Tibial artery (tissue), 4 donors: ENCODE measurements around the gene ARL2.
"Not testable (repeated sequence)": the region's sequence is repeated elsewhere in the genome, so short reads cannot be mapped to it uniquely, and the experiment has no call there.

Experiments
- DNase-seq, 2 donors: peaks; one replicate each; pipeline ENCODE4 v3.0.0-alpha.2; 2019
- H3K27ac ChIP-seq, 2 donors: fragments of 200-600 bp; sonication (generic) in 1 of 2; 1 replicate in 1 of 2; 2 replicates in 1 of 2; pipeline ENCODE4 v1.5.1; 2018 to 2019; ENCODE audit warnings: mild to moderate bottlenecking in 1 of 2
- H3K27me3 ChIP-seq, 2 donors: fragments of 200-600 bp; sonication (generic) in 1 of 2; one replicate each; pipeline versions ENCODE4 v1.5.1 to v1.6.0; 2016 to 2019
- H3K36me3 ChIP-seq, 3 donors: fragments of 200-600 bp; sonication (generic) in 2 of 3; one replicate each; pipeline ENCODE4 v1.5.1; 2016 to 2019; ENCODE audit warnings: mild to moderate bottlenecking in 2 of 3
- H3K4me1 ChIP-seq, 4 donors: fragments of 200-600 bp; sonication (generic) in 2 of 4; 1 replicate in 3 of 4; 2 replicates in 1 of 4; pipeline ENCODE4 v1.5.1; 2016 to 2019
- H3K4me3 ChIP-seq, 2 donors: fragments of 200-600 bp; sonication (generic) in 1 of 2; 1 replicate in 1 of 2; 2 replicates in 1 of 2; pipeline ENCODE4 v1.5.1; 2018 to 2019; ENCODE audit warnings: mild to moderate bottlenecking in 2 of 2
- H3K9me3 ChIP-seq, 3 donors: fragments of 200-600 bp; sonication (generic) in 1 of 3; one replicate each; pipeline ENCODE4 v1.5.1; 2016 to 2019
- intact Hi-C: fragments of 100-400 bp; cut with DNase I; formaldehyde crosslinking; loops from one replicate; pipeline ENCODE4 v1.15.0; 2023; ENCODE audit warnings: low total_unique reads
- TF ChIP-seq, protein P1 (sequence below), 2 experiments: fragments of 200-600 bp in 1 of 2; fragments of 450-650 bp in 1 of 2; IDR thresholded peaks; one replicate each; pipeline ENCODE4 v1.5.1; 2017 to 2019; ENCODE audit warnings: antibody characterized with exemption in 2 of 2, mild to moderate bottlenecking in 1 of 2, moderate library complexity in 1 of 2

Gene ARL2

DNA sequence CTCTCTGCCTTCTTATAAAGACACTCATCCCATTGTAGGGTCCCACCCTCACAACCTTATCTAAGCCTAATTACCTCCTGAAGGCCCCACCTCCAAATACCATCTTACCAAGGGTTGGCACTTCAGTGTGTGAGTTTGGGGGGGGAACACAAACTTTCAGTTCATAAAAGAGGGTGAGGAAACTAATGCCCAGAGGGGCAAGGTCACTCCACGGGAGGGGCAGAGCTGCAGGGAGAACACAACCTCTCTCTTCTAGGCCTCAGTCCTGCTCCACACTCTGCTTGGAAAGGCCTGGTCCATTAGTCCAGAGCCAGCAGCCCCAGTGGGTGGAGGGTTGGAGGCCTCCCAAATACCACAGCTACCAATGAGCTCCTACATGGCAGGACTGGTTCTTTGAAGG, 14.5 kb upstream of the ARL2 start:
- peaks cover 0 to 17% (median 12%) of the 10 kb centered on the region in 4 donors for H3K4me1 ChIP-seq
- peaks cover 0 to 19% of the 10 kb centered on the region in 2 donors for H3K27me3 ChIP-seq
- no peak overlapping the region for H3K4me3 ChIP-seq
- DNase-seq = no peak
- TF ChIP-seq, protein P1, sequence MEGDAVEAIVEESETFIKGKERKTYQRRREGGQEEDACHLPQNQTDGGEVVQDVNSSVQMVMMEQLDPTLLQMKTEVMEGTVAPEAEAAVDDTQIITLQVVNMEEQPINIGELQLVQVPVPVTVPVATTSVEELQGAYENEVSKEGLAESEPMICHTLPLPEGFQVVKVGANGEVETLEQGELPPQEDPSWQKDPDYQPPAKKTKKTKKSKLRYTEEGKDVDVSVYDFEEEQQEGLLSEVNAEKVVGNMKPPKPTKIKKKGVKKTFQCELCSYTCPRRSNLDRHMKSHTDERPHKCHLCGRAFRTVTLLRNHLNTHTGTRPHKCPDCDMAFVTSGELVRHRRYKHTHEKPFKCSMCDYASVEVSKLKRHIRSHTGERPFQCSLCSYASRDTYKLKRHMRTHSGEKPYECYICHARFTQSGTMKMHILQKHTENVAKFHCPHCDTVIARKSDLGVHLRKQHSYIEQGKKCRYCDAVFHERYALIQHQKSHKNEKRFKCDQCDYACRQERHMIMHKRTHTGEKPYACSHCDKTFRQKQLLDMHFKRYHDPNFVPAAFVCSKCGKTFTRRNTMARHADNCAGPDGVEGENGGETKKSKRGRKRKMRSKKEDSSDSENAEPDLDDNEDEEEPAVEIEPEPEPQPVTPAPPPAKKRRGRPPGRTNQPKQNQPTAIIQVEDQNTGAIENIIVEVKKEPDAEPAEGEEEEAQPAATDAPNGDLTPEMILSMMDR (IDR thresholded peaks at IDR 0.05) = no peak
- no peaks in the 10 kb centered on the region for H3K9me3 ChIP-seq
- no peaks in the 10 kb centered on the region for H3K36me3 ChIP-seq
- intact Hi-C loops = no loop called here
- H3K27ac ChIP-seq = no peak overlapping the region

DNA sequence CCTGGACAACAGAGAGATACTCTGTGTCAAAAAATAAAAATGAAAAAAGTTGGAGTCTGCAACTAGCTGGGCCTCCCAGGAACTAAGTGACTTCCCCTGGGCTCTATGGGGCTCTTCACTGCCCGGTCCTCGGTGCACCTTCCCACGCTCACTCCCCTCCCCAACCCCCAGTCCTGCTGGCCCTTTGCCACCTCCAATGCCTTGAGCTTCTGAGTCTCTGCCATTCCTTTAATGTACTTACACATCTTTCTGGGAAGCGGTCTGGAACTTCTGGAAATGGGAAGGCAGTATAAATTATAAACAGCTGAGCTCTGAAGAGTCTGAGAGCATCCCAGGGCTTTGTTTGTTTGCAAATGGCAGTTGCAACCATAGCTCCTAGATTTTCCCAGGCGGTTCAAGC, 11.3 kb upstream of the ARL2 start:
- no peaks in the 10 kb centered on the region for H3K36me3 ChIP-seq
- no peak overlapping the region for H3K4me3 ChIP-seq
- no peaks in the 10 kb centered on the region for H3K4me1 ChIP-seq
- DNase-seq = no peak
- TF ChIP-seq, protein P1 (IDR thresholded peaks at IDR 0.05) = no peak
- no peaks in the 10 kb centered on the region for H3K9me3 ChIP-seq
- intact Hi-C loops = no loop called here
- H3K27me3 ChIP-seq = peaks cover 0 to 19% of the 10 kb centered on the region in 2 donors
- H3K27ac ChIP-seq = no peak overlapping the region

DNA sequence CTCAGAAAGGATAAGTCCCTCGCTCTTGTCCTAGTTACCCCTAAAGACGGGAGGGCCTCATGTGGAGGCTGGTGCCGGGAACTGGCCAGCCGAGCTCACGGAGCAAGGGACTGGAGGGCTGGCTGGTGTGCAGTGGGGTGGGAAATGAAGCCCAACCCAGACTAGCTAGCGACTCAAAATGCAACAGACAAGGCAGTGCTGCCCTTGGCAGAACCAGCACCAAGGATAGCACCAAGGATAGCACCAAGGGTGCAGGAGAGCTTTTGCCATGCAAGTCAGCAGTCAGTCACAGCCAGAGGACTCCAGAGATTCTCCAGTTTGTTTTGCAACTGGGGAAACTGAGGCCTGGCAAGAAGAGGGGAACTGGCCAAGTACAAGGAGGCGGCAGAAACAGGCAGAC, 10.7 kb upstream of the ARL2 start:
- Histone ChIP-seq H3K27me3 (peaks cover 0 to 19% of the 10 kb centered on the region in 2 donors), H3K27ac (no peak overlapping the region), H3K4me3 (no peak overlapping the region), H3K36me3 (no peaks in the 10 kb centered on the region), H3K4me1 (no peaks in the 10 kb centered on the region), H3K9me3 (no peaks in the 10 kb centered on the region)
- intact Hi-C loops = no loop called here
- DNase-seq = no peak
- TF ChIP-seq, protein P1 (IDR thresholded peaks at IDR 0.05) = no peak

GRCh38 chr11:65003968-65004367, 10.0 kb upstream of the ARL2 start:
- DNase-seq, H3K36me3 ChIP-seq, H3K4me3 ChIP-seq, H3K27ac ChIP-seq, H3K4me1 ChIP-seq, H3K9me3 ChIP-seq, intact Hi-C loops: not testable (repeated sequence)
- peaks cover 0 to 19% of the 10 kb centered on the region in 2 donors for H3K27me3 ChIP-seq

- Histone ChIP-seq H3K27ac (no peak overlapping the region), H3K36me3 (no peaks in the 10 kb centered on the region), H3K4me3 (no peak overlapping the region), H3K27me3 (peaks cover 0 to 8% of the 10 kb centered on the region in 2 donors), H3K9me3 (no peaks in the 10 kb centered on the region), H3K4me1 (peaks cover 0 to 4% (median 3%) of the 10 kb centered on the region in 4 donors)
- no peak for DNase-seq
- intact Hi-C loops = no loop called here
- TF ChIP-seq, protein P1 (IDR thresholded peaks at IDR 0.05) = no peak
Observed at GRCh38 chr11:65008016-65008415, 5.9 kb upstream of the ARL2 start.

- TF ChIP-seq, protein P1 (IDR thresholded peaks at IDR 0.05) = no peak
- Histone ChIP-seq H3K4me1 (peaks cover 5 to 8% (median 6%) of the 10 kb centered on the region in 4 donors), H3K4me3 (no peak overlapping the region), H3K27me3 (no peaks in the 10 kb centered on the region), H3K27ac (no peak overlapping the region), H3K9me3 (no peaks in the 10 kb centered on the region), H3K36me3 (no peaks in the 10 kb centered on the region)
- DNase-seq = no peak
- intact Hi-C loops = no loop called here
Observed at GRCh38 chr11:65008873-65009272, 5.1 kb upstream of the ARL2 start.
